ENCODE data around the gene CLTB.

Gene CLTB

DNA sequence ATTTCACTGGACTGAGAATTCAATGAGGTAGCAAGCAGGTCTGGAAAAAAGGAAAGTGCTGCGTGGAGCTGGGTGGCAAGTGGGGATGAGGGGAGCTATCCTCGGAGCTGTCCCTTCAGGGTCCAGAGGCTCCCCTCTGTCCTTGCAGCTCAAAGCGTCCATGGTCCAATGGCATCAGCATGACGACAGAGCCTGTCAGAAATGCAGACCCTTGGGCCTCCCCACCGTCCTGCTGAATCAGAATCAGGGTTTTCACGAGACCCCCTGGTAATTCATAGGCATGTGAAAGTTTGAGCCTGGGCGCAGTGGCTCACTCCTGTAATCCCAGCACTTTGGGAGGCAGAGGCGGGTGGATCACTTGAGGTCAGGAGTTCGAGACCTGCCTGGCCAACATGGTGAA, 22.2 kb downstream of the CLTB start:
- no peaks in the 10 kb centered on the region for H3K9me2 ChIP-seq (replicated peaks; ENCODE audit: control insufficient read depth, low read length)
- TF ChIP-seq, protein P1, sequence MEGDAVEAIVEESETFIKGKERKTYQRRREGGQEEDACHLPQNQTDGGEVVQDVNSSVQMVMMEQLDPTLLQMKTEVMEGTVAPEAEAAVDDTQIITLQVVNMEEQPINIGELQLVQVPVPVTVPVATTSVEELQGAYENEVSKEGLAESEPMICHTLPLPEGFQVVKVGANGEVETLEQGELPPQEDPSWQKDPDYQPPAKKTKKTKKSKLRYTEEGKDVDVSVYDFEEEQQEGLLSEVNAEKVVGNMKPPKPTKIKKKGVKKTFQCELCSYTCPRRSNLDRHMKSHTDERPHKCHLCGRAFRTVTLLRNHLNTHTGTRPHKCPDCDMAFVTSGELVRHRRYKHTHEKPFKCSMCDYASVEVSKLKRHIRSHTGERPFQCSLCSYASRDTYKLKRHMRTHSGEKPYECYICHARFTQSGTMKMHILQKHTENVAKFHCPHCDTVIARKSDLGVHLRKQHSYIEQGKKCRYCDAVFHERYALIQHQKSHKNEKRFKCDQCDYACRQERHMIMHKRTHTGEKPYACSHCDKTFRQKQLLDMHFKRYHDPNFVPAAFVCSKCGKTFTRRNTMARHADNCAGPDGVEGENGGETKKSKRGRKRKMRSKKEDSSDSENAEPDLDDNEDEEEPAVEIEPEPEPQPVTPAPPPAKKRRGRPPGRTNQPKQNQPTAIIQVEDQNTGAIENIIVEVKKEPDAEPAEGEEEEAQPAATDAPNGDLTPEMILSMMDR (IDR thresholded peaks at IDR 0.05; ENCODE audit: low read depth, low read length, poor library complexity, severe bottlenecking), result no peak
- TF ChIP-seq EZH2phosphoT487 (IDR thresholded peaks at IDR 0.05; ENCODE audit: borderline replicate concordance, low read length), result no peak
- peaks cover 7% of the 10 kb centered on the region for H3K4me1 ChIP-seq (ENCODE audit: control insufficient read depth, low read length)
- no peaks in the 10 kb centered on the region for H4K20me1 ChIP-seq (ENCODE audit: control insufficient read depth, insufficient read depth, low read depth, low read length)
- peaks cover 24% of the 10 kb centered on the region for H3K79me2 ChIP-seq (ENCODE audit: control insufficient read depth, low read length)
- H3K4me3 ChIP-seq (ENCODE audit: low read length), result no peak overlapping the region
- H3K27ac ChIP-seq (ENCODE audit: low read depth, low read length), result no peak overlapping the region
- no peak overlapping the region for H3K4me2 ChIP-seq (ENCODE audit: low read length)
- H3K27me3 ChIP-seq (ENCODE audit: control insufficient read depth, low read length), result no peaks in the 10 kb centered on the region
- no peaks in the 10 kb centered on the region for H3K9me3 ChIP-seq (ENCODE audit: control insufficient read depth, insufficient read depth, low read length)
- H3F3A ChIP-seq (ENCODE audit: control insufficient read depth, insufficient read depth), result no peaks in the 10 kb centered on the region
- H3K36me3 ChIP-seq (ENCODE audit: control insufficient read depth, low read length), result peaks cover 29% of the 10 kb centered on the region

DNA sequence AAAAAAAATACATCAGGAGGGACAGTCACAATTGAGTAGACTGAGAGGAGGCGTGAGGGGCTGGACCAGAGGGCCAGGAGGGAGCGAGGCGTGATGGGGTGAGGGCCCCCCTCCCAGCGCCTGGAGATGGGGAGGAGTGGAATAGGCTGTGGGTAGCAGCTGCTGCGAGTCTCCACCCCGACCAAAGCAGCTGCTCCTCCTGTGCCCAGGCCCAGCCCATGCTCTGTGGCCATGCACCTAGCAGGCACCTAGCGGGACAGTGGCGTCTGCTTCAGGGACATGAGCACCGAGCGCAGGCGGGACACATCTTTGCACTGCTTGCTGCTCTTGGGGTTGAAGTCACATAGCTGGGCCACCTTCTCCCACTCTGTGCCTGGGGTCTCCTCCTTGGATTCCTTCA, 23.8 kb downstream of the CLTB start:
- Histone ChIP-seq H3K4me2 (ENCODE audit: low read length) (no peak overlapping the region), H3K79me2 (ENCODE audit: control insufficient read depth, low read length) (peaks cover 34% of the 10 kb centered on the region), H3K27ac (ENCODE audit: low read depth, low read length) (no peak overlapping the region), H4K20me1 (ENCODE audit: control insufficient read depth, insufficient read depth, low read depth, low read length) (peaks cover 2% of the 10 kb centered on the region; the same call in 1 of the 2 replicates), H3K4me1 (ENCODE audit: control insufficient read depth, low read length) (peaks cover 7% of the 10 kb centered on the region), H3K36me3 (ENCODE audit: control insufficient read depth, low read length) (peaks cover 37% of the 10 kb centered on the region), H3F3A (ENCODE audit: control insufficient read depth, insufficient read depth) (no peaks in the 10 kb centered on the region), H3K27me3 (ENCODE audit: control insufficient read depth, low read length) (no peaks in the 10 kb centered on the region), H3K9me2 (replicated peaks; ENCODE audit: control insufficient read depth, low read length) (no peaks in the 10 kb centered on the region), H3K4me3 (ENCODE audit: low read length) (no peak overlapping the region), H3K9me3 (ENCODE audit: control insufficient read depth, insufficient read depth, low read length) (no peaks in the 10 kb centered on the region)
- no peak for TF ChIP-seq EZH2phosphoT487 (IDR thresholded peaks at IDR 0.05; ENCODE audit: borderline replicate concordance, low read length)
- TF ChIP-seq, protein P1 (IDR thresholded peaks at IDR 0.05; ENCODE audit: low read depth, low read length, poor library complexity, severe bottlenecking), result no peak

DNA sequence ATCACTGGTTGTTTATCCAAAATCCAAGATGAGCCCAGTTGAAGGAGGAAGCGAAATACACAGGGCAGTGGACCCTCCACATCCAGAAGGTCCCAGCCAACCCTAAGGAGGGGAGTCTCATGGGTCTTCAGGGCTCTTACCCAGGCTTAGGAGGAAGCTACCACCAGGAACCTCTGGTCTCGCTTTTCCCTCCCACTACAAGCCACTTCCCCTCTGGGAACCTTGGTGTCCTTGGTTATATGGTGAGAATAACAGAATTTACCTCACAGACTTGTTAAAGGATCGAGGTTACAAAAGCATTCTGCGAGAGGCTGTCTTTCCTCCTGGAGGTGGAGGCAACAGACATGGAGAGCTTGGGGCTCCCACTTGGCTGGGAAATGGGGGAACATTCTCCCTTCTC, 24.3 kb downstream of the CLTB start:
- H3K4me2 ChIP-seq (ENCODE audit: low read length), result no peak overlapping the region
- no peaks in the 10 kb centered on the region for H3K9me3 ChIP-seq (ENCODE audit: control insufficient read depth, insufficient read depth, low read length)
- H3K4me1 ChIP-seq (ENCODE audit: control insufficient read depth, low read length), result peaks cover 11% of the 10 kb centered on the region
- TF ChIP-seq EZH2phosphoT487 (IDR thresholded peaks at IDR 0.05; ENCODE audit: borderline replicate concordance, low read length), result no peak
- TF ChIP-seq, protein P1 (IDR thresholded peaks at IDR 0.05; ENCODE audit: low read depth, low read length, poor library complexity, severe bottlenecking), result no peak
- no peaks in the 10 kb centered on the region for H3K9me2 ChIP-seq (replicated peaks; ENCODE audit: control insufficient read depth, low read length)
- H3K79me2 ChIP-seq (ENCODE audit: control insufficient read depth, low read length), result peaks cover 40% of the 10 kb centered on the region
- no peaks in the 10 kb centered on the region for H3F3A ChIP-seq (ENCODE audit: control insufficient read depth, insufficient read depth)
- peaks cover 7% of the 10 kb centered on the region; the same call in 1 of the 2 replicates for H4K20me1 ChIP-seq (ENCODE audit: control insufficient read depth, insufficient read depth, low read depth, low read length)
- no peak overlapping the region for H3K27ac ChIP-seq (ENCODE audit: low read depth, low read length)
- peaks cover 42% of the 10 kb centered on the region for H3K36me3 ChIP-seq (ENCODE audit: control insufficient read depth, low read length)
- no peak overlapping the region for H3K4me3 ChIP-seq (ENCODE audit: low read length)
- H3K27me3 ChIP-seq (ENCODE audit: control insufficient read depth, low read length), result no peaks in the 10 kb centered on the region
